Measurements from ENCODE around the gene GYPB.
A peak's percentile ranks its signal among the peaks of the same experiment; 100 is the strongest.
"Not testable (repeated sequence)": the region's sequence is repeated elsewhere in the genome, so short reads cannot be mapped to it uniquely, and the experiment has no call there.

Gene GYPB

GRCh38 chr4:144044936-144045335 lies 25.8 kb upstream of the GYPB start:
- not testable (repeated sequence) for H3K4ac ChIP-seq (ENCODE audit: low read depth, low read length); H3K36me3 ChIP-seq (ENCODE audit: control insufficient read depth in 1 of 2, insufficient read depth in 2 of 2, low read length in 2 of 2); H3K18ac ChIP-seq (ENCODE audit: low read length); H4K8ac ChIP-seq (ENCODE audit: low read depth, low read length); H3K9ac ChIP-seq (ENCODE audit: low read length); H2AFZ ChIP-seq (ENCODE audit: insufficient read depth, low read length, poor library complexity); H2AK5ac ChIP-seq (ENCODE audit: low read length); H3K14ac ChIP-seq (ENCODE audit: low read length); H3K27me3 ChIP-seq (ENCODE audit: insufficient read depth, low read length); H4K12ac ChIP-seq (ENCODE audit: low read depth, low read length); H3K27ac ChIP-seq (ENCODE audit: low read depth, low read length); H3K23ac ChIP-seq (ENCODE audit: low read length); H2BK12ac ChIP-seq (ENCODE audit: low read length); H4K91ac ChIP-seq (ENCODE audit: low read depth, low read length); H2BK5ac ChIP-seq (ENCODE audit: low read depth, low read length, poor library complexity); H3K9me3 ChIP-seq (ENCODE audit: insufficient read depth, low read depth, low read length); H3K79me2 ChIP-seq (ENCODE audit: control insufficient read depth, insufficient read depth, low read length, poor library complexity); H3K4me3 ChIP-seq (ENCODE audit: low read depth, low read length); H3K4me1 ChIP-seq (ENCODE audit: control insufficient read depth in 1 of 2, insufficient read depth in 2 of 2, low read length in 2 of 2); H2BK120ac ChIP-seq (ENCODE audit: insufficient read depth, low read length, poor library complexity); H3K4me2 ChIP-seq (ENCODE audit: low read length); H3K79me1 ChIP-seq (ENCODE audit: low read length)
- DNase-seq: peak in 1 of 2 donors; percentile 1

- H2AFZ ChIP-seq (ENCODE audit: insufficient read depth, low read length, poor library complexity); H3K27ac ChIP-seq (ENCODE audit: low read depth, low read length); H3K4me3 ChIP-seq (ENCODE audit: low read depth, low read length); H4K91ac ChIP-seq (ENCODE audit: low read depth, low read length); H3K4ac ChIP-seq (ENCODE audit: low read depth, low read length); H3K14ac ChIP-seq (ENCODE audit: low read length); H3K23ac ChIP-seq (ENCODE audit: low read length); H3K27me3 ChIP-seq (ENCODE audit: insufficient read depth, low read length); H2BK12ac ChIP-seq (ENCODE audit: low read length); H3K9me3 ChIP-seq (ENCODE audit: insufficient read depth, low read depth, low read length); H2BK5ac ChIP-seq (ENCODE audit: low read depth, low read length, poor library complexity); H3K4me2 ChIP-seq (ENCODE audit: low read length); H4K8ac ChIP-seq (ENCODE audit: low read depth, low read length); H3K9ac ChIP-seq (ENCODE audit: low read length); H3K4me1 ChIP-seq (ENCODE audit: control insufficient read depth in 1 of 2, insufficient read depth in 2 of 2, low read length in 2 of 2); H3K79me2 ChIP-seq (ENCODE audit: control insufficient read depth, insufficient read depth, low read length, poor library complexity); H3K18ac ChIP-seq (ENCODE audit: low read length); DNase-seq; H3K79me1 ChIP-seq (ENCODE audit: low read length); H2BK120ac ChIP-seq (ENCODE audit: insufficient read depth, low read length, poor library complexity); H4K12ac ChIP-seq (ENCODE audit: low read depth, low read length); H2AK5ac ChIP-seq (ENCODE audit: low read length); H3K36me3 ChIP-seq (ENCODE audit: control insufficient read depth in 1 of 2, insufficient read depth in 2 of 2, low read length in 2 of 2): not testable (repeated sequence)
- WGBS (ENCODE audit: extremely low coverage, insufficient coverage, insufficient read length): no CpG with 5 or more reads among the region's 1 CpG
Measured at GRCh38 chr4:144032580-144032979, 13.4 kb upstream of the GYPB start.

GRCh38 chr4:144031875-144032274 lies 12.7 kb upstream of the GYPB start:
- H3K79me1 ChIP-seq (ENCODE audit: low read length); H3K36me3 ChIP-seq (ENCODE audit: control insufficient read depth in 1 of 2, insufficient read depth in 2 of 2, low read length in 2 of 2); H3K9me3 ChIP-seq (ENCODE audit: insufficient read depth, low read depth, low read length); H4K12ac ChIP-seq (ENCODE audit: low read depth, low read length); H3K4me1 ChIP-seq (ENCODE audit: control insufficient read depth in 1 of 2, insufficient read depth in 2 of 2, low read length in 2 of 2); H3K4me2 ChIP-seq (ENCODE audit: low read length); H2AFZ ChIP-seq (ENCODE audit: insufficient read depth, low read length, poor library complexity); H3K27ac ChIP-seq (ENCODE audit: low read depth, low read length); H4K8ac ChIP-seq (ENCODE audit: low read depth, low read length); H4K91ac ChIP-seq (ENCODE audit: low read depth, low read length); H2AK5ac ChIP-seq (ENCODE audit: low read length); H3K79me2 ChIP-seq (ENCODE audit: control insufficient read depth, insufficient read depth, low read length, poor library complexity); H2BK12ac ChIP-seq (ENCODE audit: low read length); H3K27me3 ChIP-seq (ENCODE audit: insufficient read depth, low read length); H2BK120ac ChIP-seq (ENCODE audit: insufficient read depth, low read length, poor library complexity); H3K23ac ChIP-seq (ENCODE audit: low read length); H3K14ac ChIP-seq (ENCODE audit: low read length); H3K18ac ChIP-seq (ENCODE audit: low read length); DNase-seq; H2BK5ac ChIP-seq (ENCODE audit: low read depth, low read length, poor library complexity); H3K4ac ChIP-seq (ENCODE audit: low read depth, low read length); H3K9ac ChIP-seq (ENCODE audit: low read length); H3K4me3 ChIP-seq (ENCODE audit: low read depth, low read length): not testable (repeated sequence)
- no CpG with 5 or more reads among the region's 4 CpGs for WGBS (ENCODE audit: extremely low coverage, insufficient coverage, insufficient read length)

GRCh38 chr4:144031369-144031768 lies 12.2 kb upstream of the GYPB start:
- H3K27ac ChIP-seq (ENCODE audit: low read depth, low read length); DNase-seq; H3K4me3 ChIP-seq (ENCODE audit: low read depth, low read length); H2BK12ac ChIP-seq (ENCODE audit: low read length); H2AFZ ChIP-seq (ENCODE audit: insufficient read depth, low read length, poor library complexity); H3K23ac ChIP-seq (ENCODE audit: low read length); H3K4ac ChIP-seq (ENCODE audit: low read depth, low read length); H2BK120ac ChIP-seq (ENCODE audit: insufficient read depth, low read length, poor library complexity); H4K8ac ChIP-seq (ENCODE audit: low read depth, low read length); H3K9me3 ChIP-seq (ENCODE audit: insufficient read depth, low read depth, low read length); H3K18ac ChIP-seq (ENCODE audit: low read length); H3K27me3 ChIP-seq (ENCODE audit: insufficient read depth, low read length); H4K91ac ChIP-seq (ENCODE audit: low read depth, low read length); H3K4me1 ChIP-seq (ENCODE audit: control insufficient read depth in 1 of 2, insufficient read depth in 2 of 2, low read length in 2 of 2); H3K9ac ChIP-seq (ENCODE audit: low read length); H3K36me3 ChIP-seq (ENCODE audit: control insufficient read depth in 1 of 2, insufficient read depth in 2 of 2, low read length in 2 of 2); H3K14ac ChIP-seq (ENCODE audit: low read length); H3K79me1 ChIP-seq (ENCODE audit: low read length); H2BK5ac ChIP-seq (ENCODE audit: low read depth, low read length, poor library complexity); H3K79me2 ChIP-seq (ENCODE audit: control insufficient read depth, insufficient read depth, low read length, poor library complexity); H2AK5ac ChIP-seq (ENCODE audit: low read length); H4K12ac ChIP-seq (ENCODE audit: low read depth, low read length); H3K4me2 ChIP-seq (ENCODE audit: low read length): not testable (repeated sequence)
- no CpG with 5 or more reads among the region's 3 CpGs for WGBS (ENCODE audit: extremely low coverage, insufficient coverage, insufficient read length)

GRCh38 chr4:144030708-144031107 lies 11.5 kb upstream of the GYPB start:
- DNase-seq; H2AFZ ChIP-seq (ENCODE audit: insufficient read depth, low read length, poor library complexity); H3K4ac ChIP-seq (ENCODE audit: low read depth, low read length); H3K79me1 ChIP-seq (ENCODE audit: low read length); H2BK12ac ChIP-seq (ENCODE audit: low read length); H2BK5ac ChIP-seq (ENCODE audit: low read depth, low read length, poor library complexity); H3K14ac ChIP-seq (ENCODE audit: low read length); H3K27me3 ChIP-seq (ENCODE audit: insufficient read depth, low read length); H3K9me3 ChIP-seq (ENCODE audit: insufficient read depth, low read depth, low read length); H2AK5ac ChIP-seq (ENCODE audit: low read length); H4K12ac ChIP-seq (ENCODE audit: low read depth, low read length); H3K23ac ChIP-seq (ENCODE audit: low read length); H2BK120ac ChIP-seq (ENCODE audit: insufficient read depth, low read length, poor library complexity); H3K4me3 ChIP-seq (ENCODE audit: low read depth, low read length); H3K4me1 ChIP-seq (ENCODE audit: control insufficient read depth in 1 of 2, insufficient read depth in 2 of 2, low read length in 2 of 2); H4K8ac ChIP-seq (ENCODE audit: low read depth, low read length); H3K18ac ChIP-seq (ENCODE audit: low read length); H3K4me2 ChIP-seq (ENCODE audit: low read length); H3K9ac ChIP-seq (ENCODE audit: low read length); H3K36me3 ChIP-seq (ENCODE audit: control insufficient read depth in 1 of 2, insufficient read depth in 2 of 2, low read length in 2 of 2); H4K91ac ChIP-seq (ENCODE audit: low read depth, low read length); H3K79me2 ChIP-seq (ENCODE audit: control insufficient read depth, insufficient read depth, low read length, poor library complexity); H3K27ac ChIP-seq (ENCODE audit: low read depth, low read length): not testable (repeated sequence)
- no CpG with 5 or more reads among the region's 4 CpGs for WGBS (ENCODE audit: extremely low coverage, insufficient coverage, insufficient read length)
